Measurements from ENCODE around the gene MEX3A.

- TF ChIP-seq CTCF (conservative IDR thresholded peaks at IDR 0.05; ENCODE audit: low read length) (no peak), EZH2phosphoT487 (IDR thresholded peaks at IDR 0.05; ENCODE audit: borderline replicate concordance) (no peak)
Observed at GRCh38 chr1:156083800-156084790, 1.8 kb upstream of the MEX3A start.
